PC-3 (cell line): ENCODE measurements around the gene CLINT1.
A peak's percentile ranks its signal among the peaks of the same experiment; 100 is the strongest.

Experiments used
- CTCF ChIP-seq: fragments of 300-600 bp; sonication (generic); conservative IDR thresholded peaks from 2 replicates; pipeline ENCODE4 v1.5.1; 2017; ENCODE audit warnings: antibody characterized with exemption, low read depth, mild to moderate bottlenecking, low read length
- EZH2 ChIP-seq: fragments of 300-600 bp; sonication (generic); IDR thresholded peaks from one replicate; pipeline ENCODE4 v1.6.1; 2017; ENCODE audit warnings: antibody characterized with exemption, mild to moderate bottlenecking, low read length; ENCODE audit not compliant: unreplicated experiment
- EZH2phosphoT487 ChIP-seq: fragments of 300-600 bp; sonication (generic); IDR thresholded peaks from 2 replicates; pipeline ENCODE4 v1.6.1; 2018; ENCODE audit warnings: mild to moderate bottlenecking, antibody characterized with exemption, low read length, borderline replicate concordance

GRCh38 chr5:157743163-157744050 is 115.5 kb downstream of the CLINT1 start, which contains the start of gene LSM11:
- TF ChIP-seq CTCF, result peak; percentile 100
- no peak for TF ChIP-seq EZH2
- no peak for TF ChIP-seq EZH2phosphoT487
